Measurements from ENCODE around the gene RREB1.

GRCh38 chr6:7142918-7143475 lies 35.2 kb downstream of the RREB1 start:
- no peak for TF ChIP-seq CTCF (IDR thresholded peaks at IDR 0.05)
- no peak for TF ChIP-seq POLR2A (IDR thresholded peaks at IDR 0.05)
- no peak for TF ChIP-seq POLR2AphosphoS5 (IDR thresholded peaks at IDR 0.05)

Measured in sigmoid colon (tissue), 4 donors.